Common myeloid progenitor, CD34-positive (primary cell): ENCODE measurements around the gene PTPRE.

Source experiments
- CTCF ChIA-PET: fragments of 350-600 bp; sonication (Branson Sonifier 250); formaldehyde crosslinking; loops from one replicate; lab custom pipeline; 2021; ENCODE audit warnings: antibody characterized with exemption; lab: Charles Lee
- POLR2A ChIA-PET: fragments of 350-600 bp; sonication (Branson Sonifier 250); formaldehyde crosslinking; loops from one replicate; lab custom pipeline; 2021; ENCODE audit warnings: antibody characterized with exemption; lab: Charles Lee
- DNase-seq, 3 donors: peaks; one replicate each; pipeline versions ENCODE4 v3.0.0 to v3.0.0-alpha.2; 2013
- H3K27ac ChIP-seq, 2 experiments: 1 replicate in 1 of 2; 2 replicates in 1 of 2; pipeline ENCODE4 v1.7.0; 2013; ENCODE audit warnings: inconsistent platforms in 2 of 2, low read length in 2 of 2, mild to moderate bottlenecking in 2 of 2, low read depth in 1 of 2, moderate library complexity in 1 of 2; ENCODE audit not compliant: severe bottlenecking in 2 of 2, insufficient read depth in 1 of 2, poor library complexity in 1 of 2
- H3K27me3 ChIP-seq, 5 experiments: replicated peaks in 2 of 5; 1 replicate in 3 of 5; 2 replicates in 2 of 5; pipeline versions ENCODE4 v1.6.1 to v1.7.0; 2013; ENCODE audit warnings: low read length in 4 of 5, mild to moderate bottlenecking in 2 of 5, moderate library complexity in 2 of 5, inconsistent platforms in 1 of 5; ENCODE audit not compliant: insufficient read depth in 5 of 5, control insufficient read depth in 4 of 5
- H3K36me3 ChIP-seq, 4 experiments: 1 replicate in 2 of 4; 2 replicates in 2 of 4; pipeline versions ENCODE4 v1.6.1 to v1.7.0; 2013; ENCODE audit warnings: low read length in 3 of 4, control low read depth in 1 of 4, mild to moderate bottlenecking in 1 of 4; ENCODE audit not compliant: control insufficient read depth in 4 of 4, insufficient read depth in 4 of 4
- H3K4me1 ChIP-seq, 4 experiments: 1 replicate in 3 of 4; 2 replicates in 1 of 4; pipeline versions ENCODE4 v1.6.1 to v1.7.1; 2013; ENCODE audit warnings: low read length in 3 of 4, mild to moderate bottlenecking in 3 of 4, control low read depth in 1 of 4, inconsistent platforms in 1 of 4, moderate library complexity in 1 of 4; ENCODE audit not compliant: control insufficient read depth in 4 of 4, insufficient read depth in 4 of 4; ENCODE audit errors: control extremely low read depth in 1 of 4
- H3K4me3 ChIP-seq, 7 experiments: 1 replicate in 4 of 7; 2 replicates in 3 of 7; pipeline versions ENCODE4 v1.5.1 to v1.7.0; 2013; ENCODE audit warnings: mild to moderate bottlenecking in 7 of 7, low read length in 6 of 7, moderate library complexity in 6 of 7, inconsistent platforms in 2 of 7, low read depth in 2 of 7, control low read depth in 1 of 7; ENCODE audit not compliant: insufficient read depth in 4 of 7, control insufficient read depth in 1 of 7; ENCODE audit errors: extremely low read depth in 1 of 7
- H3K9me3 ChIP-seq, 5 experiments: 1 replicate in 4 of 5; 2 replicates in 1 of 5; pipeline versions ENCODE4 v1.6.1 to v1.7.1; 2013; ENCODE audit warnings: low read length in 4 of 5, mild to moderate bottlenecking in 2 of 5, inconsistent platforms in 1 of 5, low read depth in 1 of 5, moderate library complexity in 1 of 5; ENCODE audit not compliant: control insufficient read depth in 4 of 5, insufficient read depth in 2 of 5; ENCODE audit errors: control extremely low read depth in 1 of 5
- WGBS: methylation state at CpG from one replicate; pipeline ENCODE4 v1.1.5; 2013; ENCODE audit not compliant: insufficient coverage; 5-methylcytosine and 5-hydroxymethylcytosine counted together

PTPRE gene

GRCh38 chr10:127925471-127926207 is 18.7 kb downstream of the PTPRE start:
- Histone ChIP-seq H3K27me3 (no peaks in the 10 kb centered on the region), H3K4me1 (peaks cover 0 to 41% (median 2%) of the 10 kb centered on the region in 4 experiments), H3K36me3 (no peaks in the 10 kb centered on the region), H3K9me3 (no peaks in the 10 kb centered on the region), H3K27ac (no peak overlapping the region), H3K4me3 (no peak overlapping the region)
- ChIA-PET CTCF (interaction anchor here (0.8 to 1.6 kb wide), 5 partner anchors 8 to 84 kb away, joined by 3 to 5 read pairs (median 3); no protein-coding TSS in a partner anchor), POLR2A (no interaction called here)
- WGBS: 79% methylated on average over 4 of the region's 6 CpGs
- DNase-seq: no peak

GRCh38 chr10:127926455-127926854 is 19.6 kb downstream of the PTPRE start:
- no peaks in the 10 kb centered on the region for H3K27me3 ChIP-seq
- H3K36me3 ChIP-seq: no peaks in the 10 kb centered on the region
- POLR2A ChIA-PET: interaction anchor here (0.6 kb wide), 1 partner anchor 19 kb away, joined by 3 read pairs; no protein-coding TSS in a partner anchor
- no peak overlapping the region for H3K27ac ChIP-seq
- no peak overlapping the region for H3K4me3 ChIP-seq
- no peak for DNase-seq
- WGBS: 74% methylated on average over 4 of the region's 8 CpGs
- CTCF ChIA-PET: no interaction called here
- no peaks in the 10 kb centered on the region for H3K9me3 ChIP-seq
- peaks cover 0 to 35% (median 2%) of the 10 kb centered on the region in 4 experiments for H3K4me1 ChIP-seq

DNA sequence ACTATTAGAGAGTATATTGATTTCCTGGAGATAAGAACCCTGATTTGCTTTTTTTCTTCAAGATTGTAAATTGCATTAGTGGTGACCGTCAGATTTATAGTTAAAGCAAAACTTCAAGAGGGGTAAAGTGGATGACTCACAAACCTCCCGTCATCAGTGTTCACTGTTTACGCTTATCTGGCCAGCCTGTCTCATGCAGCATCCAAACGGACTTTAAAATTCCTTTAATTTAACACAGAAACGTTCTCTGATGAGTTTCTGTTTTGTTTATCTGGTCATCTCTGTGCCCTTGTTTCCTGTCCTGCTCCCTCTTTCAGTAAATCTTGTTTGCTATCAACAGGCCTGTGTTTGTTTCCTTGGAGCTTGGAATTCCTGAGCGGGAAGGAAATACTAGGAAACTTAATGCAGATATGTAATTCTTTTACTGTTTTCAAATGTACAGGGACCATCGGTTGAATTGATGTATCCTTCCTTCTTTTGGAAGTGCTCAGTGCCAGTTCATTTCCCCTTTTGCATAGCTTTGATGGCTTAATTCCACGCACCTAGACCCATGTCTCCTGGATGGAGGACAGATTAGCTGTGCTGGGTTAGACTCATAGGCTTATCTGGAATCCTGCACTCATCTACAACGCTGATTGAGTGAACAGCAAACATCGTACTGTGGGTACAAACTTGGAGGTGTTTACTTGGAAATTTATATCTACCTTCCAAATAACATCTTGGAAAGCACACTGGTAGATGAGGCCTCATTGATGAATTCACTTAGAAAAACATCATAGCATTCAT is 21.3 kb downstream of the PTPRE start:
- 79% methylated on average over 5 of the region's 10 CpGs for WGBS
- no peak for DNase-seq
- Histone ChIP-seq H3K4me3 (no peak overlapping the region), H3K36me3 (no peaks in the 10 kb centered on the region), H3K4me1 (peaks cover 0 to 20% (median 2%) of the 10 kb centered on the region in 4 experiments), H3K9me3 (no peaks in the 10 kb centered on the region), H3K27me3 (no peaks in the 10 kb centered on the region), H3K27ac (no peak overlapping the region)
- ChIA-PET POLR2A (no interaction called here), CTCF (interaction anchor here (1.0 kb wide), 1 partner anchor 43 kb away, joined by 3 read pairs; no protein-coding TSS in a partner anchor)

- CTCF ChIA-PET: interaction anchor here (0.7 to 1.3 kb wide), 3 partner anchors 26 to 78 kb away, joined by 3 read pairs; partner anchors contain the start of gene PTPRE
- POLR2A ChIA-PET: no interaction called here
- Histone ChIP-seq H3K27ac (no peak overlapping the region), H3K27me3 (no peaks in the 10 kb centered on the region), H3K4me3 (no peak overlapping the region), H3K4me1 (peaks cover 0 to 2% (median 0%) of the 10 kb centered on the region in 4 experiments), H3K36me3 (no peaks in the 10 kb centered on the region), H3K9me3 (no peaks in the 10 kb centered on the region)
- 99% methylated on average over 15 of the region's 15 CpGs for WGBS
- DNase-seq: no peak
These were observed 25.8 kb downstream of the PTPRE start for GRCh38 chr10:127932521-127933270.

DNA sequence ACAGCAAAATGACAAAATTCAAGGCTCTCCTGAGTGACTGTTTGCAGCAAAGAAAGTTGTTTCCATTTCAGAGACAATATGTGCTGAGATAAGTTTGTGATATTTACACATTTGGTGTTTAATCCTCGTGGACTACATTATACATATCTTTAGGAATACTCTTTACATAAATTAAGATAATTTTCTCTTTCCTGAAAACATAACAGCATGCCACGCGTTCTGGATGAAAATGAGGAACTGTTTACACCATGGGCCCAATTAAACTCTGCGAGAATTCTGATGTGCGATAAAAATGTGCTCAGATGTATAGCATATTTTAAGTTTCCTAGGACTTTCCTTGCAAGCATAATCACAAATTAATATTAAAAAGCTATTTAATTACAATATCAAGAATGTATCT is 26.4 kb downstream of the PTPRE start:
- Histone ChIP-seq H3K4me1 (peaks cover 0 to under 1% (median 0%) of the 10 kb centered on the region in 4 experiments), H3K4me3 (no peak overlapping the region), H3K27ac (no peak overlapping the region), H3K27me3 (no peaks in the 10 kb centered on the region), H3K36me3 (no peaks in the 10 kb centered on the region), H3K9me3 (no peaks in the 10 kb centered on the region)
- no CpG with 5 or more reads among the region's 5 CpGs for WGBS
- CTCF ChIA-PET: interaction anchor here (1.0 to 1.3 kb wide), 2 partner anchors 8 to 43 kb away, joined by 3 read pairs; no protein-coding TSS in a partner anchor
- DNase-seq: no peak
- POLR2A ChIA-PET: no interaction called here

DNA sequence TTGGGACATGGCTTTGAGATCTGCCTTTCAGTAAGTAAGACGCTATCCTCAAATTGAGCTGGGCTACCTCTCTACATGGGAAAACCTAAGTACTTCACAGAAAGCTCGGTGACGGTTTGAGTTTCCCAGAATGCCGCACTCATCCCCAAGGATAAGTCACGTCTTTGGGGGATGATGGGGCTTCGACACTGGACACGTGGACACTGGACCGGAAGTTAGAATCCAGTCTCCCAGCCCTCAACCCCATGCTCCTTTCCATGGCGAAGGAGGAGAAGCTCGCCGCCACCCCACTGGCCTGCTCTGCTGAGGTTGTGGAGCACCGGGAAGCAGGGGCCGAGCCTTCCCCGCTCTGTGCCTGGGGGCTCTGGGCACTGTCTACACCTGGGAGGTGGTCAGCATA is 27.5 kb downstream of the PTPRE start:
- ChIA-PET POLR2A (no interaction called here), CTCF (no interaction called here)

More for the DNA sequence above, 27.5 kb downstream of the PTPRE start:
- Histone ChIP-seq H3K4me3 (no peak overlapping the region), H3K4me1 (no peaks in the 10 kb centered on the region), H3K36me3 (no peaks in the 10 kb centered on the region), H3K9me3 (no peaks in the 10 kb centered on the region), H3K27ac (no peak overlapping the region), H3K27me3 (no peaks in the 10 kb centered on the region)
- 100% methylated on average over 10 of the region's 14 CpGs for WGBS
- DNase-seq: no peak
